ENCODE data around the gene NCOR2. TPM values are rescaled to one million over a fixed set of nuclear protein-coding genes. Genes with fewer than 3 reads are reported as not detected.
A peak's percentile ranks its signal among the peaks of the same experiment; 100 is the strongest.

NCOR2 gene
- total RNA-seq, 1 donor from 2014 or later: 336 TPM

DNA sequence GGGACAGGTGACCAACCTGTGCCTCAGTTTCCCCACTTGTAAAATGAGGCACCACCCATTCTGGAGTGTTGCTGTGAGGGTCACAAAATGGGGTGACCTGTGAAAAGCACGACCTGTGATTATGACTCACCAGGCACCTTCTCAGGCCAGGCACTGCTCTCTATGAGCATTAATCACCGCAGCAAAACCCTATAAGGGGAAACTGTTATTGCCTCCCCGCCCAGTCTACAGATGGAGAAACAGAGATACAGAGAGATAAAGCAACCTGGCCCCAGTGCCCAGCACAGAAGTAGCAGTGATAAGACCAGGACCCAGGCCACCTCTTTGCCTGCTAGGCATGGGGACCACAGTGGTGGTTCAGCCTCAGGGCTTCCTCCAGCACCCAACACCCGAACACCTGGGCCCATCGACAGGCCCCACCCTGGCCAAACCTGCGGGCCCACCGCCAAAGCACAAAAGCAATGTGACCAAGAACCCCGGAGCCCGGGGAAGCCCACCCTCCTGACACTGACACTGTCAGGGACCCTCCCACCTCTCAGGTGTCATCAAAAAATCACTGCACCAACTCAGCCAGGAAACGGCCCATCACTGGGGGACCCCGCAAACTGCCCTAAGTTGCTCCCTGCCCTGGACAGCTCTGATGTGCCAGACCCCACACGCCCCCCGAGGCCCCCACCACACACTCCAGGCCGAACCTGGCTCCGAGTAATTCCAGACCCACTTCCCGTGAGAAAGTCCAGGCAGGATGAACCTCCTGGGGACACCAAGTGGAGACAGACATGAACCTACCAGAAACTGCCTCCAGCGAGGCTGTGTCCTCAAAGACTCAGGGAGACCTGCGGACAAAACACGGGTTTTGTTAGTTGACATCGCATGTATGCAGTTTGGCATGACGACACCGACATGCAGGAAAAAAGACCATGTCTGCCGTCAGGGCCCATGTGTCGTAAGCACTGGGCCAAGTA, 32.4 kb downstream of the NCOR2 start:
- TF ChIP-seq, protein P1, sequence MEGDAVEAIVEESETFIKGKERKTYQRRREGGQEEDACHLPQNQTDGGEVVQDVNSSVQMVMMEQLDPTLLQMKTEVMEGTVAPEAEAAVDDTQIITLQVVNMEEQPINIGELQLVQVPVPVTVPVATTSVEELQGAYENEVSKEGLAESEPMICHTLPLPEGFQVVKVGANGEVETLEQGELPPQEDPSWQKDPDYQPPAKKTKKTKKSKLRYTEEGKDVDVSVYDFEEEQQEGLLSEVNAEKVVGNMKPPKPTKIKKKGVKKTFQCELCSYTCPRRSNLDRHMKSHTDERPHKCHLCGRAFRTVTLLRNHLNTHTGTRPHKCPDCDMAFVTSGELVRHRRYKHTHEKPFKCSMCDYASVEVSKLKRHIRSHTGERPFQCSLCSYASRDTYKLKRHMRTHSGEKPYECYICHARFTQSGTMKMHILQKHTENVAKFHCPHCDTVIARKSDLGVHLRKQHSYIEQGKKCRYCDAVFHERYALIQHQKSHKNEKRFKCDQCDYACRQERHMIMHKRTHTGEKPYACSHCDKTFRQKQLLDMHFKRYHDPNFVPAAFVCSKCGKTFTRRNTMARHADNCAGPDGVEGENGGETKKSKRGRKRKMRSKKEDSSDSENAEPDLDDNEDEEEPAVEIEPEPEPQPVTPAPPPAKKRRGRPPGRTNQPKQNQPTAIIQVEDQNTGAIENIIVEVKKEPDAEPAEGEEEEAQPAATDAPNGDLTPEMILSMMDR (IDR thresholded peaks at IDR 0.05; ENCODE audit: unreplicated experiment): no peak
- H3K27me3 Mint-ChIP-seq (ENCODE audit: low read depth): no peaks in the 10 kb centered on the region
- H3K4me3 Mint-ChIP-seq: no peak overlapping the region
- H3K9me3 Mint-ChIP-seq: no peaks in the 10 kb centered on the region
- peak overlapping the region; percentile 34 for H3K27ac Mint-ChIP-seq
- H3K36me3 Mint-ChIP-seq: peaks cover 7% of the 10 kb centered on the region
- peaks cover 57% of the 10 kb centered on the region for H3K4me1 Mint-ChIP-seq
- no peak for DNase-seq (ENCODE audit: low spot score in 2 of 2, unreplicated experiment in 2 of 2)

DNA sequence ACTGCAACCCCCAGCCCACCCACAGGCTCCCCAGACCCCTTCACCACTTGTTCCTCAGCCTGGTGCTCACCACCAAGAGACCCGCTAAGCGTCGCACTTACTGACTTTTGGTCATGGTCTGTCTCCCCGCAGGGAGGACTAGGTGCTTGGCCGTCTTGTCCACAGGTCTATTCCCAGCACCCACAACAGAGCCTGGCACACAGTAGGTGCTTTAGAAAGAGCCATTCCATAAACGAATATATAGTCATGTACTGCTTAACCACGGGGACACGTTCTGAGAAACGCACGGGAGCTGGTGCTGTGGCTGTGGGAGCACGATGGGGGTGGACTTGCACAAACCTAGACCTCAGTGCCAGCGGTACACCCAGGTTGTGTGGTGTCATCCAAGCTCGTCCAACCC, 34.0 kb downstream of the NCOR2 start:
- H3K4me3 Mint-ChIP-seq: no peak overlapping the region
- peak overlapping the region; percentile 86 for H3K27ac Mint-ChIP-seq
- H3K9me3 Mint-ChIP-seq: peaks cover 5% of the 10 kb centered on the region
- H3K36me3 Mint-ChIP-seq: peaks cover 13% of the 10 kb centered on the region
- DNase-seq (ENCODE audit: low spot score in 2 of 2, unreplicated experiment in 2 of 2): no peak
- no peaks in the 10 kb centered on the region for H3K27me3 Mint-ChIP-seq (ENCODE audit: low read depth)
- TF ChIP-seq, protein P1 (IDR thresholded peaks at IDR 0.05; ENCODE audit: unreplicated experiment): no peak
- peaks cover 46% of the 10 kb centered on the region for H3K4me1 Mint-ChIP-seq

DNA sequence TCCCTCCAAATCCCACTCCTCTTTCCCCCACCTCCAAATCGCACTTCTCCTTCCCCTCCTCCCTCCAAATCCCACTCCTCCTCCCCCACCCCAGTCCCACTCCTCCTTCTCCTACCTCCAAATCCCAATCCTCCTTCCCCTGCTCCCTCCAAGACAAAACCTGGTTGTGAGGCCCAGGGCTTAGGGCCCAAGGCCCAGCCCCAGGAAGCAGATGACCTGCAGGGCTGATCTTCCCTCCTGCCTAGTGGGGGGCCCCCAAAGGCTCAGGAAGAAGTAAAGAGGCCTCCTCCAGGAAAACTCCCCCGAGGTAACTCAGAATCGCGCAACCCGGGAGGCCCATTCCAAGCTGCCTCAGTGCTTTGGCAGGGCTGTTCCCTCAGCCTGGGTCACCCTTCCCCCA, 34.4 kb downstream of the NCOR2 start:
- H3K36me3 Mint-ChIP-seq: peaks cover 13% of the 10 kb centered on the region

DNA sequence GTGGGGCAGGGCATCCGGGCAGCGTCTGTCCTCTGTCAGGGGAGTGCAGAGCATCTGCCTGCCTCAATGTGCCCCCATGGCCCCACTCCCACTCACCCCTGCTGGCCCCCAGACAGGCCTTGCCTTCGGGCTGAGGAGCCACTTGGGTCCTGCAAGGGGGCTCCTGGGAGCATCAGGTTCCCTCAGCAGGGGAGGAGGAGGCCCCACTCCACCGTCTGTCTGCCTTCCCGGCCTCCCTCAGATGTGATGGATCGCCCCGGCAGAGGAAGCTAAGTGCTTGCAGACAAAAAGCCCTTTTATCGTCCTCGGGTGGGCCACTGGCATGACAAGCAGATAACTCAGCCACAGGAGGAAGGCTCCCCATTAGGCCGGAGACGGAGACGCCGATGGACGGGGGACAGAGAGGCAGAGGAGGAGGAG, 35.1 kb downstream of the NCOR2 start:
- Mint-ChIP-seq H3K36me3 (peaks cover 13% of the 10 kb centered on the region), H3K4me1 (peaks cover 50% of the 10 kb centered on the region), H3K4me3 (peak overlapping the region; percentile 24), H3K27me3 (ENCODE audit: low read depth) (no peaks in the 10 kb centered on the region), H3K9me3 (peaks cover 5% of the 10 kb centered on the region), H3K27ac (peak overlapping the region; percentile 93)
- TF ChIP-seq, protein P1 (IDR thresholded peaks at IDR 0.05; ENCODE audit: unreplicated experiment): no peak
- peak; percentile 54 to 77 for DNase-seq (ENCODE audit: low spot score in 2 of 2, unreplicated experiment in 2 of 2)

More for the DNA sequence above, 34.4 kb downstream of the NCOR2 start:
- Mint-ChIP-seq H3K9me3 (peaks cover 5% of the 10 kb centered on the region), H3K4me3 (no peak overlapping the region), H3K4me1 (peaks cover 46% of the 10 kb centered on the region), H3K27me3 (ENCODE audit: low read depth) (no peaks in the 10 kb centered on the region), H3K27ac (peak overlapping the region; percentile 93)
- no peak for DNase-seq (ENCODE audit: low spot score in 2 of 2, unreplicated experiment in 2 of 2)
- TF ChIP-seq, protein P1 (IDR thresholded peaks at IDR 0.05; ENCODE audit: unreplicated experiment): no peak

DNA sequence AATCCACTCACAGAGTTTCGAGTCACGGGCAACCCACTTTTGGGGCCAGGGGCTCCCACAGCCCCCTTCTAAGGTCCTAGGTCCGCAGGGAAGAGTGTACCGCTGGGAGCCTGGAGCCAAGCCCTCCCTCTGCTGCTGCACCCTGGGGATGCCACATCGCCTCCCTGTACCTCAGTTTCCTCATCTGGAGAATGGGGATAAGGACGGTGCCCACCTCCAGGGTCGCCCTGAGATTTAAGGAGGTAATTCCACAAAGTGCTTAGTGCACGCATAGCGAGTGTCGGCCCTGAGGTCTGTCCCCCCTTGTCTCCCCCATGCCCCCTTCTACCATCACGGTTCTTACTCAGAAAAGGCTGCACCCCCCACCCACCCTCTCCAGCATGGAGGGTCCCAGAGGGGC, 35.5 kb downstream of the NCOR2 start:
- Mint-ChIP-seq H3K36me3 (peaks cover 13% of the 10 kb centered on the region), H3K27ac (peak overlapping the region; percentile 93), H3K4me3 (no peak overlapping the region), H3K9me3 (peaks cover 5% of the 10 kb centered on the region), H3K27me3 (ENCODE audit: low read depth) (no peaks in the 10 kb centered on the region), H3K4me1 (peaks cover 52% of the 10 kb centered on the region)
- no peak for DNase-seq (ENCODE audit: low spot score in 2 of 2, unreplicated experiment in 2 of 2)
- TF ChIP-seq, protein P1 (IDR thresholded peaks at IDR 0.05; ENCODE audit: unreplicated experiment): no peak
